K562 (cell line): ENCODE data around the gene NUP153. TPM values are rescaled to one million over a fixed set of nuclear protein-coding genes. Genes with fewer than 3 reads are reported as not detected.

ENCODE experiments used
- ADNP ChIP-seq: fragments of 200-800 bp; sonication (Bioruptor generic); IDR thresholded peaks from 2 replicates; pipeline ENCODE4 v1.6.1; 2016; ENCODE audit warnings: missing genetic modification characterization, missing compliant biosample characterization
- CEBPG ChIP-seq, 3 experiments: fragments of 200-800 bp in 1 of 3; sonication (Bioruptor generic) in 1 of 3; sonication (generic) in 1 of 3; formaldehyde crosslinking in 1 of 3; IDR thresholded peaks in 2 of 3; conservative IDR thresholded peaks in 1 of 3; 2 replicates each; pipeline versions ENCODE4 v1.6.1 to v1.8.0; 2016 to 2022; ENCODE audit warnings: missing compliant biosample characterization in 2 of 3, missing genetic modification characterization in 2 of 3, mild to moderate bottlenecking in 1 of 3, missing genetic modification reagents in 1 of 3
- ESRRA ChIP-seq: fragments of 450-650 bp; IDR thresholded peaks from 2 replicates; pipeline ENCODE4 v1.6.1; 2014; ENCODE audit warnings: low read depth, mild to moderate bottlenecking, moderate library complexity, borderline replicate concordance
- KDM1A ChIP-seq, 2 experiments: fragments of 450-650 bp; IDR thresholded peaks; 2 replicates each; pipeline ENCODE4 v1.6.1; 2016; ENCODE audit warnings: mild to moderate bottlenecking in 2 of 2
- LEF1 ChIP-seq: fragments of 450-650 bp; IDR thresholded peaks from 2 replicates; pipeline ENCODE4 v1.6.1; 2016; ENCODE audit warnings: mild to moderate bottlenecking
- MTA1 ChIP-seq: fragments of 450-650 bp; IDR thresholded peaks from 2 replicates; pipeline ENCODE4 v1.6.1; 2017; ENCODE audit warnings: borderline replicate concordance
- PHF8 ChIP-seq: fragments of 200-600 bp; sonication (generic); IDR thresholded peaks from 2 replicates; pipeline ENCODE4 v1.6.1; 2012; ENCODE audit warnings: mixed run types, mild to moderate bottlenecking, inconsistent platforms, low read length, moderate library complexity, borderline replicate concordance
- SAFB ChIP-seq: fragments of 200-400 bp; formaldehyde crosslinking; IDR thresholded peaks from 2 replicates; pipeline ENCODE4 v1.6.1; 2017; ENCODE audit warnings: low read depth, low read length, borderline replicate concordance
- SMARCA5 ChIP-seq: fragments of 450-650 bp; IDR thresholded peaks from 2 replicates; pipeline ENCODE4 v1.6.1; 2016
- SMARCE1 ChIP-seq: fragments of 450-650 bp; IDR thresholded peaks from 2 replicates; pipeline ENCODE4 v1.7.1; 2016; ENCODE audit warnings: mild to moderate bottlenecking
- SOX6 ChIP-seq: fragments of 450-650 bp; IDR thresholded peaks from 2 replicates; pipeline ENCODE4 v1.6.1; 2014; ENCODE audit warnings: mild to moderate bottlenecking
- TAF7 ChIP-seq: fragments of 450-650 bp; IDR thresholded peaks from 2 replicates; pipeline ENCODE4 v1.6.1; 2016; ENCODE audit warnings: missing genetic modification characterization, missing compliant biosample characterization
- THAP12 ChIP-seq: fragments of 250-450 bp; sonication (Bioruptor Pico); IDR thresholded peaks from 2 replicates; pipeline ENCODE4 v1.9.0; 2021; ENCODE audit warnings: mild to moderate bottlenecking, inconsistent platforms
- UBTF ChIP-seq, 2 experiments: IDR thresholded peaks; 2 replicates each; pipeline ENCODE4 v1.6.1; 2012; ENCODE audit warnings: improper control_type of control experiment in 2 of 2, low read depth in 2 of 2, low read length in 2 of 2, borderline replicate concordance in 1 of 2
- ZNF280A ChIP-seq: fragments of 450-650 bp; IDR thresholded peaks from 2 replicates; pipeline ENCODE4 v1.6.1; 2018; ENCODE audit warnings: mild to moderate bottlenecking, low read depth; ENCODE audit not compliant: partially characterized antibody
- ZNF583 ChIP-seq: fragments of 250-450 bp; sonication (Bioruptor Pico); IDR thresholded peaks from 2 replicates; pipeline ENCODE4 v1.4.0; 2020
- polyA plus RNA-seq, 8 experiments: library from polyadenylated mRNA; depleted of rRNA in 4 of 8; stranded (reverse) in 5 of 8; unstranded in 3 of 8; fragments of >200 nt; fragmentation: Nextera tagmentation in 2 of 8; fragmentation: Illumina TruSeq in 1 of 8; extraction: Ambion mirVana in 2 of 8; extraction: Trizol in 1 of 8; gene quantifications; 2 replicates each; pipeline versions ENCODE4 v1.2.1 to v1.2.3, GENCODE V29; 2011 to 2014; ENCODE audit warnings: inconsistent platforms in 1 of 8, missing spikeins in 1 of 8
- total RNA-seq, 7 experiments: library from RNA; depleted of rRNA in 6 of 7; stranded (reverse); fragments of >200 nt in 6 of 7; fragmentation: Illumina TruSeq in 2 of 7; extraction: Trizol in 2 of 7; gene quantifications; 2 replicates each; pipeline versions ENCODE4 v1.2.1 to v1.2.3, GENCODE V29; 2011 to 2021; ENCODE audit warnings: low replicate concordance in 1 of 7
- TF ChIP-seq, protein P1 (sequence below): fragments of 250-450 bp; sonication (Bioruptor Pico); IDR thresholded peaks from 2 replicates; pipeline ENCODE4 v1.5.0; 2021; ENCODE audit warnings: mild to moderate bottlenecking, borderline replicate concordance
- TF ChIP-seq, protein P2 (sequence below): fragments of 450-650 bp; IDR thresholded peaks from 2 replicates; pipeline ENCODE4 v1.6.1; 2016; ENCODE audit warnings: mild to moderate bottlenecking

Gene NUP153
- total and polyA plus RNA-seq, 9 of the 15 experiments (the other 6 are each of a cell fraction or from before 2014, with no cell fraction given): 21.9 to 110 (median 84.8) TPM

DNA sequence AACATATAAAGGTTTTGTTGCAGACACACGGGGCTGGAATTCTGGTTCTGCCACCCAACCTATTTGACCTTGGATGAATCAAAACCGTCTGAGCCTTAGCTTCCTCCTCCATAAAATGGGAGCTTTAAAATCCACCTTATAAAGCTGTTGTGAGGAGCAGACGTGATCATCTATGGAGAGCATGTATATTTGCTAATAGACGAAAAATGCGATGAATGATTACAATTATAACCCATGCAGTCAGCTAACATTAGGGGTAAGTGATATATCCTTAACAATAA is 586 bp upstream of the NUP153 start (continued):
- TF ChIP-seq ESRRA (peak; percentile 93), CEBPG (CRISPR knock-in tag; IDR thresholded peaks at IDR 0.05) (no peak), CEBPG (tag; conservative IDR thresholded peaks at IDR 0.05 in 1 of 2, IDR thresholded peaks at IDR 0.05 in 1 of 2) (no peak), SMARCE1 (0 out of 2 replicates have a peak, but pooled peaks have one; percentile 31), THAP12 (CRISPR knock-in tag) (no peak), SMARCA5 (0 out of 2 replicates have a peak, but pooled peaks have one; percentile 47), PHF8 (no peak), ZNF280A (no peak), MTA1 (no peak), UBTF (IDR thresholded peaks at IDR 0.05; ENCODE audit: borderline replicate concordance in 1 of 2, low read depth in 2 of 2, low read length in 2 of 2) (no peak), ZNF583 (CRISPR knock-in tag) (no peak), KDM1A (IDR thresholded peaks at IDR 0.05) (peak; percentile 66 to 76), LEF1 (0 out of 2 replicates have a peak, but pooled peaks have one; percentile 37), TAF7 (tag) (no peak), SOX6 (no peak), ADNP (tag) (peak; percentile 71; the same call in 1 of the 2 replicates), SAFB (no peak)
- TF ChIP-seq, protein P1, sequence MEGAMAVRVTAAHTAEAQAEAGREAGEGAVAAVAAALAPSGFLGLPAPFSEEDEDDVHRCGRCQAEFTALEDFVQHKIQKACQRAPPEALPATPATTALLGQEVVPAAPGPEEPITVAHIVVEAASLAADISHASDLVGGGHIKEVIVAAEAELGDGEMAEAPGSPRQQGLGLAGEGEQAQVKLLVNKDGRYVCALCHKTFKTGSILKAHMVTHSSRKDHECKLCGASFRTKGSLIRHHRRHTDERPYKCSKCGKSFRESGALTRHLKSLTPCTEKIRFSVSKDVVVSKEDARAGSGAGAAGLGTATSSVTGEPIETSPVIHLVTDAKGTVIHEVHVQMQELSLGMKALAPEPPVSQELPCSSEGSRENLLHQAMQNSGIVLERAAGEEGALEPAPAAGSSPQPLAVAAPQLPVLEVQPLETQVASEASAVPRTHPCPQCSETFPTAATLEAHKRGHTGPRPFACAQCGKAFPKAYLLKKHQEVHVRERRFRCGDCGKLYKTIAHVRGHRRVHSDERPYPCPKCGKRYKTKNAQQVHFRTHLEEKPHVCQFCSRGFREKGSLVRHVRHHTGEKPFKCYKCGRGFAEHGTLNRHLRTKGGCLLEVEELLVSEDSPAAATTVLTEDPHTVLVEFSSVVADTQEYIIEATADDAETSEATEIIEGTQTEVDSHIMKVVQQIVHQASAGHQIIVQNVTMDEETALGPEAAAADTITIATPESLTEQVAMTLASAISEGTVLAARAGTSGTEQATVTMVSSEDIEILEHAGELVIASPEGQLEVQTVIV (CRISPR knock-in tag): 0 out of 2 replicates have a peak, but pooled peaks have one; percentile 8
- TF ChIP-seq, protein P2, sequence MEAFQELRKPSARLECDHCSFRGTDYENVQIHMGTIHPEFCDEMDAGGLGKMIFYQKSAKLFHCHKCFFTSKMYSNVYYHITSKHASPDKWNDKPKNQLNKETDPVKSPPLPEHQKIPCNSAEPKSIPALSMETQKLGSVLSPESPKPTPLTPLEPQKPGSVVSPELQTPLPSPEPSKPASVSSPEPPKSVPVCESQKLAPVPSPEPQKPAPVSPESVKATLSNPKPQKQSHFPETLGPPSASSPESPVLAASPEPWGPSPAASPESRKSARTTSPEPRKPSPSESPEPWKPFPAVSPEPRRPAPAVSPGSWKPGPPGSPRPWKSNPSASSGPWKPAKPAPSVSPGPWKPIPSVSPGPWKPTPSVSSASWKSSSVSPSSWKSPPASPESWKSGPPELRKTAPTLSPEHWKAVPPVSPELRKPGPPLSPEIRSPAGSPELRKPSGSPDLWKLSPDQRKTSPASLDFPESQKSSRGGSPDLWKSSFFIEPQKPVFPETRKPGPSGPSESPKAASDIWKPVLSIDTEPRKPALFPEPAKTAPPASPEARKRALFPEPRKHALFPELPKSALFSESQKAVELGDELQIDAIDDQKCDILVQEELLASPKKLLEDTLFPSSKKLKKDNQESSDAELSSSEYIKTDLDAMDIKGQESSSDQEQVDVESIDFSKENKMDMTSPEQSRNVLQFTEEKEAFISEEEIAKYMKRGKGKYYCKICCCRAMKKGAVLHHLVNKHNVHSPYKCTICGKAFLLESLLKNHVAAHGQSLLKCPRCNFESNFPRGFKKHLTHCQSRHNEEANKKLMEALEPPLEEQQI: 0 out of 2 replicates have a peak, but pooled peaks have one; percentile 3
